ENCODE measurements around the gene LMBR1L.
A peak's percentile ranks its signal among the peaks of the same experiment; 100 is the strongest.

The LMBR1L gene

DNA sequence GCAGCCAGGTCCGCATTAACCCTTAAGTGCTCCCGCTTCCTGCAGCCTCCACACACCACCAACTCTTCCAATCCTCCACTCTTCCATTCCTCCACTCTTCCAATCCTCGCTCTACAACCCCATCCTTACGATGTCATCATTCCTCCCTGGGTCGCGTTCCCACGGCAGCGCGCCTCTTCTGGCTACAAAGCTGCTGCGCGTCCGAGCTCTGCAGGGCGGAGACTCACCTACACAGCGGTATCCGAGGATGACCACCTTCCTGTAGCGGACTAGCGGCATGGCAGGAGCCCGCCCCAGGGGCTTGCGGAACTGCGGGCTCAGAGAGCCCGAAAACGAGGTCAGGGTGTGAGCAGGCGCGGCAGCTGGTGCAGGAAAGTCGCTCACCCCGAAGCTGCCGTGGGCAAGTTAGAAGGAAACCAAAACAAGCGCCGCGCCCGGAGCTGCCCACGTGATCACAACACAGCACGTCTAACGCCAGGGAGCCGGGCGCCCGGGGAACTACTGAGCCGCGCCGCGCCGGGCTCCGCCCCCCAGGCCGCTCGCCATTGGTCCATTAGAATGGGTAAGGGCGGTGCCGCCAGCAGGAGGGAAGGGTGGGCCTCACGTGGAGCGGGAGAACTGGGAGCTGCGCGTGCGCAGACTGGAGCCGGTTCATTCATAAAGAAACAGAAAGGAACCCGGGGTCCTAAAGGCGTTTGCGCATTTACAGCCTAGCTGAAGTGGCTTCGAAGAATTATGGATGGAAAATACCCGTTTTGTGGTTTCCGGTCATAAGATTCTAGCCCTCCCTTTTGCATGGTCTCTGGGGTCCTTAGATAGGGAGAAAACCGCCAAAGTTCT lies 40.9 kb downstream of the LMBR1L start, which contains the start of gene RHEBL1 (continued):
- TF ChIP-seq ZNF23 (tag by site-specific recombination; IDR thresholded peaks at IDR 0.05; ENCODE audit: borderline replicate concordance) = no peak
- TF ChIP-seq RBAK (tag by site-specific recombination; IDR thresholded peaks at IDR 0.05) = no peak
- TF ChIP-seq ZNF394 (tag by site-specific recombination; IDR thresholded peaks at IDR 0.05; ENCODE audit: borderline replicate concordance) = peak; percentile 47; the same call in 1 of the 2 replicates
- TF ChIP-seq, protein P1, sequence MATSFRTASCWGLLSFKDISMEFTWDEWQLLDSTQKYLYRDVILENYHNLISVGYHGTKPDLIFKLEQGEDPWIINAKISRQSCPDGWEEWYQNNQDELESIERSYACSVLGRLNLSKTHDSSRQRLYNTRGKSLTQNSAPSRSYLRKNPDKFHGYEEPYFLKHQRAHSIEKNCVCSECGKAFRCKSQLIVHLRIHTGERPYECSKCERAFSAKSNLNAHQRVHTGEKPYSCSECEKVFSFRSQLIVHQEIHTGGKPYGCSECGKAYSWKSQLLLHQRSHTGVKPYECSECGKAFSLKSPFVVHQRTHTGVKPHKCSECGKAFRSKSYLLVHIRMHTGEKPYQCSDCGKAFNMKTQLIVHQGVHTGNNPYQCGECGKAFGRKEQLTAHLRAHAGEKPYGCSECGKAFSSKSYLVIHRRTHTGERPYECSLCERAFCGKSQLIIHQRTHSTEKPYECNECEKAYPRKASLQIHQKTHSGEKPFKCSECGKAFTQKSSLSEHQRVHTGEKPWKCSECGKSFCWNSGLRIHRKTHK (tag by site-specific recombination; IDR thresholded peaks at IDR 0.05) = no peak
- TF ChIP-seq ZNF324 (tag by site-specific recombination; IDR thresholded peaks at IDR 0.05) = no peak; the same call in 1 of the 2 replicates
- TF ChIP-seq ZEB2 (tag by site-specific recombination; IDR thresholded peaks at IDR 0.05) = peak; percentile 87
- TF ChIP-seq FEZF1 (tag by site-specific recombination; IDR thresholded peaks at IDR 0.05) = peak; percentile 83
- TF ChIP-seq KLF9 (tag by site-specific recombination; IDR thresholded peaks at IDR 0.05; ENCODE audit: low read depth) = 0 out of 2 replicates have a peak, but pooled peaks have one; percentile 34
- no peak for TF ChIP-seq ZNF555 (tag by site-specific recombination; conservative IDR thresholded peaks at IDR 0.05)
- no peak for TF ChIP-seq OVOL3 (tag by site-specific recombination; IDR thresholded peaks at IDR 0.05)
- TF ChIP-seq, protein P2, sequence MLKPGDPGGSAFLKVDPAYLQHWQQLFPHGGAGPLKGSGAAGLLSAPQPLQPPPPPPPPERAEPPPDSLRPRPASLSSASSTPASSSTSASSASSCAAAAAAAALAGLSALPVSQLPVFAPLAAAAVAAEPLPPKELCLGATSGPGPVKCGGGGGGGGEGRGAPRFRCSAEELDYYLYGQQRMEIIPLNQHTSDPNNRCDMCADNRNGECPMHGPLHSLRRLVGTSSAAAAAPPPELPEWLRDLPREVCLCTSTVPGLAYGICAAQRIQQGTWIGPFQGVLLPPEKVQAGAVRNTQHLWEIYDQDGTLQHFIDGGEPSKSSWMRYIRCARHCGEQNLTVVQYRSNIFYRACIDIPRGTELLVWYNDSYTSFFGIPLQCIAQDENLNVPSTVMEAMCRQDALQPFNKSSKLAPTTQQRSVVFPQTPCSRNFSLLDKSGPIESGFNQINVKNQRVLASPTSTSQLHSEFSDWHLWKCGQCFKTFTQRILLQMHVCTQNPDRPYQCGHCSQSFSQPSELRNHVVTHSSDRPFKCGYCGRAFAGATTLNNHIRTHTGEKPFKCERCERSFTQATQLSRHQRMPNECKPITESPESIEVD (tag by site-specific recombination; IDR thresholded peaks at IDR 0.05) = no peak
- no peak for TF ChIP-seq ZBTB7A (tag by site-specific recombination; IDR thresholded peaks at IDR 0.05; ENCODE audit: low read depth)
- no peak for TF ChIP-seq ZNF701 (tag by site-specific recombination; IDR thresholded peaks at IDR 0.05)
- TF ChIP-seq ZNF391 (tag by site-specific recombination; IDR thresholded peaks at IDR 0.05; ENCODE audit: borderline replicate concordance, low read depth) = peak; percentile 53; the same call in 1 of the 2 replicates
- no peak for TF ChIP-seq ZNF544 (tag by site-specific recombination; IDR thresholded peaks at IDR 0.05)
- TF ChIP-seq ZNF311 (tag by site-specific recombination; IDR thresholded peaks at IDR 0.05; ENCODE audit: borderline replicate concordance) = no peak
- no peak for TF ChIP-seq ZNF530 (tag by site-specific recombination; IDR thresholded peaks at IDR 0.05; ENCODE audit: low read depth)
- TF ChIP-seq ZNF155 (tag by site-specific recombination; IDR thresholded peaks at IDR 0.05) = no peak
- no peak for TF ChIP-seq ZNF174 (tag by site-specific recombination; IDR thresholded peaks at IDR 0.05)
- no peak; the same call in 1 of the 2 replicates for TF ChIP-seq ZNF558 (tag by site-specific recombination; IDR thresholded peaks at IDR 0.05)
- 0 out of 2 replicates have a peak, but pooled peaks have one; percentile 15 for TF ChIP-seq ZFP69B (tag by site-specific recombination; IDR thresholded peaks at IDR 0.05)
- TF ChIP-seq ZNF274 (IDR thresholded peaks at IDR 0.05; ENCODE audit: low read length) = no peak
- TF ChIP-seq ZNF274 (tag by site-specific recombination; IDR thresholded peaks at IDR 0.05; ENCODE audit: borderline replicate concordance) = no peak
- TF ChIP-seq ZNF571 (tag by site-specific recombination; IDR thresholded peaks at IDR 0.05) = no peak
- no peak for TF ChIP-seq ZNF266 (tag by site-specific recombination; IDR thresholded peaks at IDR 0.05; ENCODE audit: low read depth)
- TF ChIP-seq ZNF404 (tag by site-specific recombination; IDR thresholded peaks at IDR 0.05) = no peak
- TF ChIP-seq ZNF76 (tag by site-specific recombination; IDR thresholded peaks at IDR 0.05; ENCODE audit: borderline replicate concordance, low read depth) = no peak; the same call in 1 of the 2 replicates
- TF ChIP-seq, protein P3, sequence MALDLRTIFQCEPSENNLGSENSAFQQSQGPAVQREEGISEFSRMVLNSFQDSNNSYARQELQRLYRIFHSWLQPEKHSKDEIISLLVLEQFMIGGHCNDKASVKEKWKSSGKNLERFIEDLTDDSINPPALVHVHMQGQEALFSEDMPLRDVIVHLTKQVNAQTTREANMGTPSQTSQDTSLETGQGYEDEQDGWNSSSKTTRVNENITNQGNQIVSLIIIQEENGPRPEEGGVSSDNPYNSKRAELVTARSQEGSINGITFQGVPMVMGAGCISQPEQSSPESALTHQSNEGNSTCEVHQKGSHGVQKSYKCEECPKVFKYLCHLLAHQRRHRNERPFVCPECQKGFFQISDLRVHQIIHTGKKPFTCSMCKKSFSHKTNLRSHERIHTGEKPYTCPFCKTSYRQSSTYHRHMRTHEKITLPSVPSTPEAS (tag by site-specific recombination; IDR thresholded peaks at IDR 0.05) = no peak; the same call in 1 of the 2 replicates
- peak; percentile 19; the same call in 1 of the 2 replicates for TF ChIP-seq ZSCAN30 (tag by site-specific recombination; IDR thresholded peaks at IDR 0.05)
- peak; percentile 92 for TF ChIP-seq ZNF2 (tag by site-specific recombination; IDR thresholded peaks at IDR 0.05)
- no peak for TF ChIP-seq ZNF157 (tag by site-specific recombination; IDR thresholded peaks at IDR 0.05)
- peak; percentile 10; the same call in 1 of the 2 replicates for TF ChIP-seq ZBTB44 (tag by site-specific recombination; IDR thresholded peaks at IDR 0.05)
- TF ChIP-seq HOXA7 (CRISPR knock-in tag; IDR thresholded peaks at IDR 0.05; ENCODE audit: borderline replicate concordance) = no peak
- no peak for TF ChIP-seq PRDM1 (tag by site-specific recombination; IDR thresholded peaks at IDR 0.05)
- no peak for TF ChIP-seq ZNF658 (tag by site-specific recombination; IDR thresholded peaks at IDR 0.05)
- TF ChIP-seq ZNF140 (tag by site-specific recombination; IDR thresholded peaks at IDR 0.05) = no peak
